Measurements from ENCODE around the gene ATAD3C.
"Not testable (repeated sequence)": the region's sequence is repeated elsewhere in the genome, so short reads cannot be mapped to it uniquely, and the experiment has no call there.

GRCh38 chr1:1402901-1403392 lies 46.5 kb upstream of the ATAD3C start:
- not testable (repeated sequence) for TF ChIP-seq CTCF (conservative IDR thresholded peaks at IDR 0.05; ENCODE audit: low read depth in 2 of 2); CREB1 (CRISPR knock-in tag; IDR thresholded peaks at IDR 0.05; ENCODE audit: low read depth); EZH2phosphoT487 (IDR thresholded peaks at IDR 0.05; ENCODE audit: unreplicated experiment); EZH2 (IDR thresholded peaks at IDR 0.05; ENCODE audit: low read depth, unreplicated experiment); REST (IDR thresholded peaks at IDR 0.05; ENCODE audit: unreplicated experiment); POLR2AphosphoS5 (IDR thresholded peaks at IDR 0.05; ENCODE audit: low read depth); JUNB (IDR thresholded peaks at IDR 0.05; ENCODE audit: unreplicated experiment); ETS1 (IDR thresholded peaks at IDR 0.05); STAT1 (IDR thresholded peaks at IDR 0.05; ENCODE audit: unreplicated experiment)

Measured in GM23338 (cell line).